SK-N-SH treated with all-trans-retinoic acid at 6 μM for 48 hours (cell line): ENCODE results near the gene TRIM56.
A peak's percentile ranks its signal among the peaks of the same experiment; 100 is the strongest.

Experiments
- ATAC-seq: fragments of 200-7000 bp; cut with Tn5 transposase; 3 replicates; pipeline ENCODE4 v1.9.1; 2020; ENCODE audit warnings: mild to moderate bottlenecking, moderate library complexity
- ARNTL ChIP-seq: fragments of 450-650 bp; formaldehyde crosslinking; IDR thresholded peaks from 2 replicates; pipeline ENCODE4 v1.5.0; 2020; ENCODE audit warnings: low read depth, mild to moderate bottlenecking, moderate library complexity, borderline replicate concordance
- BACH2 ChIP-seq: fragments of 250-450 bp; sonication (Bioruptor Pico); IDR thresholded peaks from 2 replicates; pipeline ENCODE4 v1.9.0; 2021; ENCODE audit warnings: mild to moderate bottlenecking, borderline replicate concordance
- CSDC2 ChIP-seq: fragments of 250-450 bp; sonication (Bioruptor Pico); IDR thresholded peaks from 2 replicates; pipeline ENCODE4 v1.5.0; 2020; ENCODE audit warnings: mild to moderate bottlenecking, moderate library complexity
- ESRRG ChIP-seq: fragments of 250-450 bp; sonication (Bioruptor Pico); IDR thresholded peaks from 2 replicates; pipeline ENCODE4 v1.6.1; 2021; ENCODE audit warnings: mild to moderate bottlenecking
- GLIS3 ChIP-seq: fragments of 250-450 bp; sonication (Bioruptor Pico); IDR thresholded peaks from 2 replicates; pipeline ENCODE4 v1.5.0; 2020; ENCODE audit warnings: mild to moderate bottlenecking, moderate library complexity
- ISL1 ChIP-seq: fragments of 250-450 bp; sonication (Bioruptor Pico); IDR thresholded peaks from 2 replicates; pipeline ENCODE4 v2.1.2; 2022; ENCODE audit warnings: mild to moderate bottlenecking, moderate library complexity
- PPARA ChIP-seq: fragments of 250-450 bp; sonication (Bioruptor Pico); IDR thresholded peaks from 2 replicates; pipeline ENCODE4 v1.5.0; 2020; ENCODE audit warnings: mild to moderate bottlenecking, borderline replicate concordance
- RARB ChIP-seq: fragments of 250-450 bp; sonication (Bioruptor Pico); IDR thresholded peaks from 2 replicates; pipeline ENCODE4 v1.8.0; 2021; ENCODE audit warnings: mild to moderate bottlenecking, moderate library complexity
- SNAI2 ChIP-seq: fragments of 250-450 bp; sonication (Bioruptor Pico); IDR thresholded peaks from 2 replicates; pipeline ENCODE4 v1.5.0; 2020; ENCODE audit warnings: mild to moderate bottlenecking, moderate library complexity
- TCF4 ChIP-seq: fragments of 250-450 bp; sonication (Bioruptor Pico); IDR thresholded peaks from 2 replicates; pipeline ENCODE4 v1.8.0; 2021; ENCODE audit warnings: mild to moderate bottlenecking, moderate library complexity, borderline replicate concordance
- TOX ChIP-seq: fragments of 250-450 bp; sonication (Bioruptor Pico); IDR thresholded peaks from 2 replicates; pipeline ENCODE4 v1.8.0; 2021; ENCODE audit warnings: mild to moderate bottlenecking, moderate library complexity, borderline replicate concordance
- TSHZ2 ChIP-seq: fragments of 250-450 bp; sonication (Bioruptor Pico); IDR thresholded peaks from 2 replicates; pipeline ENCODE4 v1.5.0; 2020; ENCODE audit warnings: mild to moderate bottlenecking, moderate library complexity
- ZC3H10 ChIP-seq: fragments of 250-450 bp; sonication (Bioruptor Pico); IDR thresholded peaks from 2 replicates; pipeline ENCODE4 v1.5.1; 2021; ENCODE audit warnings: mild to moderate bottlenecking, moderate library complexity
- ZFP3 ChIP-seq: fragments of 250-450 bp; sonication (Bioruptor Pico); IDR thresholded peaks from 2 replicates; pipeline ENCODE4 v1.5.0; 2020; ENCODE audit warnings: mild to moderate bottlenecking, moderate library complexity
- ZFP30 ChIP-seq: fragments of 450-650 bp; formaldehyde crosslinking; IDR thresholded peaks from 2 replicates; pipeline ENCODE4 v1.5.0; 2022; ENCODE audit warnings: mild to moderate bottlenecking, moderate library complexity
- ZNF565 ChIP-seq: fragments of 450-650 bp; formaldehyde crosslinking; conservative IDR thresholded peaks from 2 replicates; pipeline ENCODE4 v1.5.0; 2020; ENCODE audit warnings: low read depth, mild to moderate bottlenecking, moderate library complexity
- TF ChIP-seq, protein P1 (sequence below): fragments of 250-450 bp; sonication (Bioruptor Pico); IDR thresholded peaks from 2 replicates; pipeline ENCODE4 v1.8.0; 2021; ENCODE audit warnings: low read depth, mild to moderate bottlenecking, moderate library complexity, borderline replicate concordance
- TF ChIP-seq, protein P2 (sequence below): fragments of 250-450 bp; sonication (Bioruptor Pico); IDR thresholded peaks from 2 replicates; pipeline ENCODE4 v1.5.1; 2020; ENCODE audit warnings: low read depth, mild to moderate bottlenecking, moderate library complexity
- TF ChIP-seq, protein P3 (sequence below): fragments of 250-450 bp; sonication (Bioruptor Pico); IDR thresholded peaks from 2 replicates; pipeline ENCODE4 v1.8.0; 2020; ENCODE audit warnings: mild to moderate bottlenecking, moderate library complexity, borderline replicate concordance
- TF ChIP-seq, protein P4 (sequence below): fragments of 250-450 bp; sonication (Bioruptor Pico); IDR thresholded peaks from 2 replicates; pipeline ENCODE4 v1.5.1; 2021; ENCODE audit warnings: mild to moderate bottlenecking, moderate library complexity

Gene TRIM56

GRCh38 chr7:101121991-101122932 is 37.0 kb downstream of the TRIM56 start:
- no peak for TF ChIP-seq ARNTL (CRISPR knock-in tag)
- TF ChIP-seq, protein P1, sequence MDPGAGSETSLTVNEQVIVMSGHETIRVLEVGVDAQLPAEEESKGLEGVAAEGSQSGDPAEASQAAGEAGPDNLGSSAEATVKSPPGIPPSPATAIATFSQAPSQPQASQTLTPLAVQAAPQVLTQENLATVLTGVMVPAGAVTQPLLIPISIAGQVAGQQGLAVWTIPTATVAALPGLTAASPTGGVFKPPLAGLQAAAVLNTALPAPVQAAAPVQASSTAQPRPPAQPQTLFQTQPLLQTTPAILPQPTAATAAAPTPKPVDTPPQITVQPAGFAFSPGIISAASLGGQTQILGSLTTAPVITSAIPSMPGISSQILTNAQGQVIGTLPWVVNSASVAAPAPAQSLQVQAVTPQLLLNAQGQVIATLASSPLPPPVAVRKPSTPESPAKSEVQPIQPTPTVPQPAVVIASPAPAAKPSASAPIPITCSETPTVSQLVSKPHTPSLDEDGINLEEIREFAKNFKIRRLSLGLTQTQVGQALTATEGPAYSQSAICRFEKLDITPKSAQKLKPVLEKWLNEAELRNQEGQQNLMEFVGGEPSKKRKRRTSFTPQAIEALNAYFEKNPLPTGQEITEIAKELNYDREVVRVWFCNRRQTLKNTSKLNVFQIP (CRISPR knock-in tag), result peak; percentile 89; the same call in 1 of the 2 replicates
- peak; percentile 79; the same call in 1 of the 2 replicates for TF ChIP-seq ZNF565 (CRISPR knock-in tag)
- peak; percentile 81 for TF ChIP-seq ISL1
- TF ChIP-seq, protein P2, sequence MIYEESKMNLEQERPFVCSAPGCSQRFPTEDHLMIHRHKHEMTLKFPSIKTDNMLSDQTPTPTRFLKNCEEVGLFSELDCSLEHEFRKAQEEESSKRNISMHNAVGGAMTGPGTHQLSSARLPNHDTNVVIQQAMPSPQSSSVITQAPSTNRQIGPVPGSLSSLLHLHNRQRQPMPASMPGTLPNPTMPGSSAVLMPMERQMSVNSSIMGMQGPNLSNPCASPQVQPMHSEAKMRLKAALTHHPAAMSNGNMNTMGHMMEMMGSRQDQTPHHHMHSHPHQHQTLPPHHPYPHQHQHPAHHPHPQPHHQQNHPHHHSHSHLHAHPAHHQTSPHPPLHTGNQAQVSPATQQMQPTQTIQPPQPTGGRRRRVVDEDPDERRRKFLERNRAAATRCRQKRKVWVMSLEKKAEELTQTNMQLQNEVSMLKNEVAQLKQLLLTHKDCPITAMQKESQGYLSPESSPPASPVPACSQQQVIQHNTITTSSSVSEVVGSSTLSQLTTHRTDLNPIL, result peak; percentile 90
- TF ChIP-seq PPARA (CRISPR knock-in tag), result no peak
- TF ChIP-seq ESRRG (CRISPR knock-in tag), result 0 out of 2 replicates have a peak, but pooled peaks have one; percentile 74
- TF ChIP-seq, protein P3, sequence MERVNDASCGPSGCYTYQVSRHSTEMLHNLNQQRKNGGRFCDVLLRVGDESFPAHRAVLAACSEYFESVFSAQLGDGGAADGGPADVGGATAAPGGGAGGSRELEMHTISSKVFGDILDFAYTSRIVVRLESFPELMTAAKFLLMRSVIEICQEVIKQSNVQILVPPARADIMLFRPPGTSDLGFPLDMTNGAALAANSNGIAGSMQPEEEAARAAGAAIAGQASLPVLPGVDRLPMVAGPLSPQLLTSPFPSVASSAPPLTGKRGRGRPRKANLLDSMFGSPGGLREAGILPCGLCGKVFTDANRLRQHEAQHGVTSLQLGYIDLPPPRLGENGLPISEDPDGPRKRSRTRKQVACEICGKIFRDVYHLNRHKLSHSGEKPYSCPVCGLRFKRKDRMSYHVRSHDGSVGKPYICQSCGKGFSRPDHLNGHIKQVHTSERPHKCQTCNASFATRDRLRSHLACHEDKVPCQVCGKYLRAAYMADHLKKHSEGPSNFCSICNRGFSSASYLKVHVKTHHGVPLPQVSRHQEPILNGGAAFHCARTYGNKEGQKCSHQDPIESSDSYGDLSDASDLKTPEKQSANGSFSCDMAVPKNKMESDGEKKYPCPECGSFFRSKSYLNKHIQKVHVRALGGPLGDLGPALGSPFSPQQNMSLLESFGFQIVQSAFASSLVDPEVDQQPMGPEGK (CRISPR knock-in tag), result peak; percentile 90
- TF ChIP-seq ZFP3 (CRISPR knock-in tag), result peak; percentile 79
- no peak for TF ChIP-seq ZC3H10 (CRISPR knock-in tag)
- TF ChIP-seq, protein P4, sequence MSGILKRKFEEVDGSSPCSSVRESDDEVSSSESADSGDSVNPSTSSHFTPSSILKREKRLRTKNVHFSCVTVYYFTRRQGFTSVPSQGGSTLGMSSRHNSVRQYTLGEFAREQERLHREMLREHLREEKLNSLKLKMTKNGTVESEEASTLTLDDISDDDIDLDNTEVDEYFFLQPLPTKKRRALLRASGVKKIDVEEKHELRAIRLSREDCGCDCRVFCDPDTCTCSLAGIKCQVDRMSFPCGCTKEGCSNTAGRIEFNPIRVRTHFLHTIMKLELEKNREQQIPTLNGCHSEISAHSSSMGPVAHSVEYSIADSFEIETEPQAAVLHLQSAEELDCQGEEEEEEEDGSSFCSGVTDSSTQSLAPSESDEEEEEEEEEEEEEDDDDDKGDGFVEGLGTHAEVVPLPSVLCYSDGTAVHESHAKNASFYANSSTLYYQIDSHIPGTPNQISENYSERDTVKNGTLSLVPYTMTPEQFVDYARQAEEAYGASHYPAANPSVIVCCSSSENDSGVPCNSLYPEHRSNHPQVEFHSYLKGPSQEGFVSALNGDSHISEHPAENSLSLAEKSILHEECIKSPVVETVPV (CRISPR knock-in tag), result no peak
- TF ChIP-seq BACH2 (CRISPR knock-in tag), result no peak
- TF ChIP-seq CSDC2 (CRISPR knock-in tag), result peak; percentile 94
- TF ChIP-seq SNAI2 (CRISPR knock-in tag), result peak; percentile 92
- peak; percentile 46; the same call in 1 of the 2 replicates for TF ChIP-seq GLIS3 (CRISPR knock-in tag)
- peak; percentile 53; the same call in 1 of the 2 replicates for TF ChIP-seq TOX (CRISPR knock-in tag)
- no peak for TF ChIP-seq TCF4
- peak; percentile 65; the same call in 1 of the 2 replicates for TF ChIP-seq RARB (CRISPR knock-in tag)
- ATAC-seq, result peak; percentile 73

DNA sequence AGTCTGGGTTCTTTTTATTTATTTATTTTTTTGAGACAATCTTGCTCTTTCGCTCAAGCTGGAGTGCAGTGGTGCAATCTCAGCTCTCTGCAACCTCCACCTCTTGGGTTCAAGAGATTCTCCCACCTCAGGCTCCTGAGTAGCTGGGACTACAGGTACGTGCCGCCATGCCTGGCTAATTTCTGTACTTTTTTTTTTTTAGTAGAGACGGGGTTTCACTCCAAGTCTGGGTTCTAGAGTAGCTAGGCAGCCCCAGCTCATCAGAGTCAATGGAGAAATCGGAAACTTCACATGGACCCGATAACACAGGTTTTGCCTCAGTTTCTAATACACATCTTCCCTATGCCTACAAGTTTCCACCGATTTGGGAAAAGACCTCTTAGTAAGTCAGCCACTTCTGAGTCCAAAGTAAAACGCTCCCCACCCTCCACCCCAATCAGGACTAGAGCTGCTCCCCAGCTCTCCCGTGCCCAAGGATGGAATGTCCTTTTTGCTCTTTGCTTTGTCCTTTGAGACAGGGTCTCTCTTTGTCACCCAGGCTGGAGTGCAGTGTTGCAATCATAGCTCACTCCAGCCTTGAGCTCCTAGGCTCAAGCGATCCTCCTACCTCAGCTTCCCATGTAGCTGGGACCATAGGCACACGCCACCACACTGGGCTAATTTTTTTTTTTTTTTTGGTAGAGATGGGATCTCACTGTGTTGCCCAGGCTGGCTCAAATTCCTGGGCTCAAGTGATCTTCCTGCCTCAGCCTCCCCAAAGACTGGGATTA is 37.8 kb downstream of the TRIM56 start:
- ATAC-seq, result no peak
- TF ChIP-seq ISL1 (no peak), TCF4 (no peak), ZFP30 (CRISPR knock-in tag) (no peak), RARB (CRISPR knock-in tag) (no peak), ZC3H10 (CRISPR knock-in tag) (no peak), TSHZ2 (CRISPR knock-in tag) (no peak)
